ENCODE measurements around the gene DENND4C.
A peak's percentile ranks its signal among the peaks of the same experiment; 100 is the strongest.

The DENND4C gene

DNA sequence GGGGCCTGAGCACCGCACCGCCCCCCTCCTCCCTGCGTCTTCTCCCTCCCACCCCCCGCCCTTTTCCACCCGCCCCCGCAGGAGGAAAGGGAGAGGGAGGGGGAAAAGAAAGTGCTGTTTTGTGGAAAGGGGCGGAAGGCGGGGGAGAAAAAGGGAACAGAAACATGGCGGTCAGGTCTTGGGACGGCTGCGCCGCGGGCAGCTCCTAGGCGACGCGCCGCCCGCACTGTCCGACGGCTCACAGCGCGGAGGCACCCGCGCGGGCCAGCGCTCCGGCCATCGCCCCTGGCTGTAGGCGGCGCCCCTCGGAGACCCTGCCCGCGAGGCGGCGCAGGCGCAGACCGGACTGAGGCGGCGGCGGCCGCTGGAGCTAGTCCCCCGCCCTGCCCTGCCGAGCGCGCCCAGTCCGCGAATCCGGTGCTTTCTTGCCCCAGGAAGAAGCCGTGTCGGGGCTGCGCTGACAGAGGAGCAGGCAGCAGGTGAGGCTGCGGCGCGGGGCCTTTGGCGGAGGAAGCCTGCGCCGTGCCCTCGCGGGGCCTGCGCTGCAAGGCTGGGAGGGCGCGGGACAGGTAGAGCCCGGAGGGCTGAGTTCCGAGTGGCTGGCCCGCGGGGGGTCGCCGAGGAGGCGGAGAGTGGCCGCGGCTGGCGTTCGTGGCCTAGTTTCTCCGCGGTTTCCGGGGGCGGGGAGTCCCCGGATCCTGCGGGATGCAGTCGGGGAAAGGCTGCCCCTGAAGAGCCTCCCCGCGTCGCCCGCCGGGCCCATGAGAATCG lies at the start of gene DENND4C:
DENND4C (plus strand) TSS at position 339 of the 771 bp plus-strand sequence. CDS start 45,482 bp downstream, outside the sequence.
- H3K4me3 ChIP-seq (ENCODE audit: low read depth, low read length), result peak within 1 kb of the TSS; percentile 91
- in situ Hi-C loops (cut with HindIII; ENCODE audit: low sequenced_read_pairs), result no loop called here
- peak; percentile 50 for DNase-seq (ENCODE audit: low read depth)
- TF ChIP-seq, protein P1, sequence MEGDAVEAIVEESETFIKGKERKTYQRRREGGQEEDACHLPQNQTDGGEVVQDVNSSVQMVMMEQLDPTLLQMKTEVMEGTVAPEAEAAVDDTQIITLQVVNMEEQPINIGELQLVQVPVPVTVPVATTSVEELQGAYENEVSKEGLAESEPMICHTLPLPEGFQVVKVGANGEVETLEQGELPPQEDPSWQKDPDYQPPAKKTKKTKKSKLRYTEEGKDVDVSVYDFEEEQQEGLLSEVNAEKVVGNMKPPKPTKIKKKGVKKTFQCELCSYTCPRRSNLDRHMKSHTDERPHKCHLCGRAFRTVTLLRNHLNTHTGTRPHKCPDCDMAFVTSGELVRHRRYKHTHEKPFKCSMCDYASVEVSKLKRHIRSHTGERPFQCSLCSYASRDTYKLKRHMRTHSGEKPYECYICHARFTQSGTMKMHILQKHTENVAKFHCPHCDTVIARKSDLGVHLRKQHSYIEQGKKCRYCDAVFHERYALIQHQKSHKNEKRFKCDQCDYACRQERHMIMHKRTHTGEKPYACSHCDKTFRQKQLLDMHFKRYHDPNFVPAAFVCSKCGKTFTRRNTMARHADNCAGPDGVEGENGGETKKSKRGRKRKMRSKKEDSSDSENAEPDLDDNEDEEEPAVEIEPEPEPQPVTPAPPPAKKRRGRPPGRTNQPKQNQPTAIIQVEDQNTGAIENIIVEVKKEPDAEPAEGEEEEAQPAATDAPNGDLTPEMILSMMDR (IDR thresholded peaks at IDR 0.05; ENCODE audit: low read depth, low read length, missing control alignments), result no peak

- DNase-seq (ENCODE audit: low read depth), result no peak
- in situ Hi-C loops (cut with HindIII; ENCODE audit: low sequenced_read_pairs), result no loop called here
- no peak overlapping the region for H3K4me3 ChIP-seq (ENCODE audit: low read depth, low read length)
- TF ChIP-seq, protein P1 (IDR thresholded peaks at IDR 0.05; ENCODE audit: low read depth, low read length, missing control alignments), result no peak
These were observed 49.5 kb upstream of the DENND4C start for GRCh38 chr9:19180991-19181390.

GRCh38 chr9:19181561-19181960 lies 48.9 kb upstream of the DENND4C start:
- TF ChIP-seq, protein P1 (IDR thresholded peaks at IDR 0.05; ENCODE audit: low read depth, low read length, missing control alignments), result no peak
- no peak overlapping the region for H3K4me3 ChIP-seq (ENCODE audit: low read depth, low read length)
- in situ Hi-C loops (cut with HindIII; ENCODE audit: low sequenced_read_pairs), result no loop called here
- DNase-seq (ENCODE audit: low read depth), result no peak

GRCh38 chr9:19184144-19184917 lies 46.2 kb upstream of the DENND4C start:
- in situ Hi-C loops (cut with HindIII; ENCODE audit: low sequenced_read_pairs), result no loop called here
- peak; percentile 62 for DNase-seq (ENCODE audit: low read depth)
- no peak overlapping the region for H3K4me3 ChIP-seq (ENCODE audit: low read depth, low read length)
- TF ChIP-seq, protein P1 (IDR thresholded peaks at IDR 0.05; ENCODE audit: low read depth, low read length, missing control alignments), result no peak

DNA sequence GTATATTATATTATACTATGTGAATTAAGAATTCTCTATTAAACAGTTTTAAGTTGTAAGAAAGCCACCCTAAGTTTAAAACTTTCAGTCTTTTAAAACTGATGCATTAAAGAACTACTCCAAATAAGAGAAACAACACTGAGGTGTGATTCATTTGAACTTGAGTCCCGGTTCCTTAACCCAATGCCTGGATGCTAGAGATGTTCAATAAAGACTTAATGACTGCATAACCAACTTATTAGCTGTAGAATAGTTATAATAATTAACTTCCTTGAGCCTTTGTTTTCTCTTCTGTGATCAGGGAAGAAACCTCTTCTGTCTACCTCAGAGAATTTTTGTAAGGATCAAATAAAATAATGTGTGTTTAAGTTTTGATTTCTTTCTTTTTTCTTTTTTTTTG lies 45.3 kb upstream of the DENND4C start:
- in situ Hi-C loops (cut with HindIII; ENCODE audit: low sequenced_read_pairs), result loop anchor here (5.0 kb wide), 1 partner anchor 42 kb away; no protein-coding TSS in a partner anchor
- TF ChIP-seq, protein P1 (IDR thresholded peaks at IDR 0.05; ENCODE audit: low read depth, low read length, missing control alignments), result no peak

DNA sequence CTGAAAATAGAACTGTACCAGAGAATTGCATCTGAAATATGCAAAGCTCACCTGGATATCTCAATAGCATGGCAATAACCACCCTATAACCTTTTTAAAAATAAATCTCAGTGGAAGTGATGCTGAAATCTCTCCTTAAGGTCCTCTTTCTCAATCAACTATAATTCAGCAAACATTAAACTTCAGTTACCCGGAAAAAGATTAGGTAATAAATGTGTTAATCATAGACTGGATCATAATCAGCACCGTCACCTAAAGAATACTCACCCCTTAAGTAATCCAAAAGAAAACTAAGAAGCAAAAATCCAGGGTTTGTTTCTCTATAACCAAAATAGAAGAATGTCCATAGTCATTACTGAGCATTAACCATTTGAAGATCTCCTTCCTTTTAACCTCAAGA lies 44.3 kb upstream of the DENND4C start:
- no peak for DNase-seq (ENCODE audit: low read depth)
- in situ Hi-C loops (cut with HindIII; ENCODE audit: low sequenced_read_pairs), result loop anchor here (5.0 kb wide), 1 partner anchor 41 kb away; no protein-coding TSS in a partner anchor
- H3K4me3 ChIP-seq (ENCODE audit: low read depth, low read length), result no peak overlapping the region

More for the DNA sequence above, 45.3 kb upstream of the DENND4C start:
- no peak for DNase-seq (ENCODE audit: low read depth)
- H3K4me3 ChIP-seq (ENCODE audit: low read depth, low read length), result no peak overlapping the region

More for the DNA sequence above, 44.3 kb upstream of the DENND4C start:
- TF ChIP-seq, protein P1 (IDR thresholded peaks at IDR 0.05; ENCODE audit: low read depth, low read length, missing control alignments), result no peak

All from astrocyte of the cerebellum (primary cell).